RWPE2 (cell line): ENCODE data around the gene MYO18B.

ENCODE experiments used
- ATAC-seq: fragments of 200-7000 bp; cut with Tn5 transposase; 3 replicates; pipeline ENCODE4 v1.9.1; 2021; ENCODE audit warnings: low read depth
- DNase-seq: peaks from one replicate; pipeline ENCODE4 v3.0.0-alpha.2; 2020; ENCODE audit warnings: low spot score
- H3K27ac ChIP-seq: fragments of 450-650 bp; 2 replicates; pipeline ENCODE4 v1.5.1; 2017; ENCODE audit warnings: mild to moderate bottlenecking; ENCODE audit not compliant: poor library complexity, severe bottlenecking
- H3K27me3 ChIP-seq: fragments of 250-450 bp; sonication (Bioruptor Pico); 2 replicates; pipeline ENCODE4 v1.5.1; 2021; ENCODE audit warnings: mild to moderate bottlenecking, moderate library complexity; ENCODE audit not compliant: insufficient read depth, poor library complexity, severe bottlenecking
- H3K36me3 ChIP-seq: fragments of 250-450 bp; sonication (Bioruptor Pico); 2 replicates; pipeline ENCODE4 v1.5.1; 2020; ENCODE audit warnings: low read depth, mild to moderate bottlenecking, moderate library complexity
- H3K4me1 ChIP-seq: fragments of 250-450 bp; sonication (Bioruptor Pico); 2 replicates; pipeline ENCODE4 v1.5.1; 2021; ENCODE audit warnings: mild to moderate bottlenecking, moderate library complexity; ENCODE audit not compliant: insufficient read depth, poor library complexity, severe bottlenecking
- H3K4me3 ChIP-seq: fragments of 250-450 bp; sonication (Bioruptor Pico); 2 replicates; pipeline ENCODE4 v1.5.1; 2021; ENCODE audit warnings: mild to moderate bottlenecking, moderate library complexity; ENCODE audit not compliant: severe bottlenecking
- H3K9me3 ChIP-seq: fragments of 250-450 bp; sonication (Bioruptor Pico); 2 replicates; pipeline ENCODE4 v1.5.1; 2021; ENCODE audit warnings: mild to moderate bottlenecking, moderate library complexity; ENCODE audit not compliant: severe bottlenecking
- TF ChIP-seq, protein P1 (sequence below): fragments of 450-650 bp; IDR thresholded peaks from one replicate; pipeline ENCODE4 v1.5.1; 2017; ENCODE audit warnings: mild to moderate bottlenecking, moderate library complexity; ENCODE audit not compliant: poor library complexity, severe bottlenecking

MYO18B gene

DNA sequence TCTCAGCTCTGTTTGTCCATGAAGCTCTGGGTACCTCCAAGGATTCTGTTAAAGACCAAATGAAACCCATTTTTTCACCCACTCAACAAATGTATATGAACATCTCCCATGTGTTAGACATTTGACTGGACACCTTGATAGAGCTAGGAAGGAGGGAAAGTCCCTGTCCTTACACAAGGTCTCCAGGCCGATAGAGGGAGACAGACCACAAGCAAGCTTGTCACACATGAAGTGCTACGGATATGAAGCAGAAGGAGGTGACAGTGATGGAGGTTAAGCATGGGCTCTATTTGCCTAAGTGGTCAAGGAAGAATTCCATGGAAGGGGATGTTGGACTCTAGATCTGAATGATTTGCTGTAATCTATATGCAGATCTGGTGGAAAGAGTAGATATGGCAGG, 138.5 kb downstream of the MYO18B start:
- TF ChIP-seq, protein P1, sequence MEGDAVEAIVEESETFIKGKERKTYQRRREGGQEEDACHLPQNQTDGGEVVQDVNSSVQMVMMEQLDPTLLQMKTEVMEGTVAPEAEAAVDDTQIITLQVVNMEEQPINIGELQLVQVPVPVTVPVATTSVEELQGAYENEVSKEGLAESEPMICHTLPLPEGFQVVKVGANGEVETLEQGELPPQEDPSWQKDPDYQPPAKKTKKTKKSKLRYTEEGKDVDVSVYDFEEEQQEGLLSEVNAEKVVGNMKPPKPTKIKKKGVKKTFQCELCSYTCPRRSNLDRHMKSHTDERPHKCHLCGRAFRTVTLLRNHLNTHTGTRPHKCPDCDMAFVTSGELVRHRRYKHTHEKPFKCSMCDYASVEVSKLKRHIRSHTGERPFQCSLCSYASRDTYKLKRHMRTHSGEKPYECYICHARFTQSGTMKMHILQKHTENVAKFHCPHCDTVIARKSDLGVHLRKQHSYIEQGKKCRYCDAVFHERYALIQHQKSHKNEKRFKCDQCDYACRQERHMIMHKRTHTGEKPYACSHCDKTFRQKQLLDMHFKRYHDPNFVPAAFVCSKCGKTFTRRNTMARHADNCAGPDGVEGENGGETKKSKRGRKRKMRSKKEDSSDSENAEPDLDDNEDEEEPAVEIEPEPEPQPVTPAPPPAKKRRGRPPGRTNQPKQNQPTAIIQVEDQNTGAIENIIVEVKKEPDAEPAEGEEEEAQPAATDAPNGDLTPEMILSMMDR = no peak
- H3K4me3 ChIP-seq = no peak overlapping the region
- DNase-seq (no peak), ATAC-seq (no peak)
- no peaks in the 10 kb centered on the region for H3K4me1 ChIP-seq
- H3K36me3 ChIP-seq = no peaks in the 10 kb centered on the region
- no peaks in the 10 kb centered on the region for H3K9me3 ChIP-seq
- H3K27me3 ChIP-seq = peaks cover 9% of the 10 kb centered on the region
- no peak overlapping the region for H3K27ac ChIP-seq

- TF ChIP-seq, protein P1 = no peak
- H3K27me3 ChIP-seq = peaks cover 7% of the 10 kb centered on the region
- H3K9me3 ChIP-seq = no peaks in the 10 kb centered on the region
- DNase-seq = no peak
- no peaks in the 10 kb centered on the region for H3K36me3 ChIP-seq
- no peak overlapping the region for H3K4me3 ChIP-seq
- H3K27ac ChIP-seq = no peak overlapping the region
- ATAC-seq = no peak
- H3K4me1 ChIP-seq = no peaks in the 10 kb centered on the region
These were observed 139.3 kb downstream of the MYO18B start for GRCh38 chr22:25881210-25881755.

DNA sequence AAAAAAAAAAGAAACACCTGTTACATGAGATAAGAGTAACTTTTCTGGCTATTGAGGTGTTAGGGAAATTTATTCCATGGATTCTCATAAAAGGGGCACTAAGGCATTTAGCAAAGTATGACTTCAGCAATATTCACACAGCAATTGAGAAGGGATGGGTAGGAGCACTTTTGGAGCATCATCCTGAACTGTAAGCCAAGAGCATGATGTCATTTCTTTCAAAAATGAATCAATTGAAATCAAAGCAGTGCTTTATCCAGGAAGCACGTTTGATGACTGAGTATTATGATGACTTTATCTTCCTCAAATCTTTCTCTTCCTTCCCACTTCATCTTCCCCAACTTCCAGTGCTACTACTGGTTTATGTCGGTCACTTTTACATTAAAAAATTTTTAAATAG, 140.4 kb downstream of the MYO18B start:
- peaks cover 7% of the 10 kb centered on the region for H3K27me3 ChIP-seq
- no peak for ATAC-seq
- no peak overlapping the region for H3K27ac ChIP-seq
- no peaks in the 10 kb centered on the region for H3K4me1 ChIP-seq
- DNase-seq = no peak
- no peak overlapping the region for H3K4me3 ChIP-seq
- H3K36me3 ChIP-seq = no peaks in the 10 kb centered on the region
- no peaks in the 10 kb centered on the region for H3K9me3 ChIP-seq
- TF ChIP-seq, protein P1 = no peak

- Histone ChIP-seq H3K9me3 (no peaks in the 10 kb centered on the region), H3K4me3 (no peak overlapping the region), H3K4me1 (no peaks in the 10 kb centered on the region), H3K36me3 (no peaks in the 10 kb centered on the region), H3K27ac (no peak overlapping the region), H3K27me3 (peaks cover 17% of the 10 kb centered on the region)
- DNase-seq = no peak
- TF ChIP-seq, protein P1 = no peak
- ATAC-seq = no peak
These were observed 141.6 kb downstream of the MYO18B start for GRCh38 chr22:25883482-25884033.

DNA sequence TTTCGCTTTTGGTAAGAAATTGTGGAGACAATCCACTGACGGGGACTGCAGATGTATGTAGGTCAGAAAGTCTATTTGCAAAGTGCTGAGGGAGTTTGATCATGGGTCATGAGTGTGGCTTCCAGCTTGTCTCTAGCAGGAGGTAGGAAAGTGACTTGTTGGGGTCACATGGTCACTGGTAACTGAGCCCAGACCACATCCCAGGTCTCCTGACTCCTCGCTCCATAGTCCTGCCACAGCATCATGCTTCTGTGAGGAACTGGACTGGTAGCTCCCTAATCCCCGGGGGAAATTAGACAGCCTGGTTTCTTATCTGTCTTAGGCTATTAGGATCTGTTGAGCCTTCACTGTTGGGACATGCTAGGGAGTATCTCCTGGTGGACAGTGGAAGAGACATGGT, 142.1 kb downstream of the MYO18B start:
- DNase-seq (no peak), ATAC-seq (no peak)
- Histone ChIP-seq H3K27ac (no peak overlapping the region), H3K4me3 (no peak overlapping the region), H3K36me3 (no peaks in the 10 kb centered on the region), H3K27me3 (peaks cover 19% of the 10 kb centered on the region), H3K4me1 (no peaks in the 10 kb centered on the region), H3K9me3 (no peaks in the 10 kb centered on the region)
- TF ChIP-seq, protein P1 = no peak
